Occipital lobe (tissue), 2 donors: ENCODE data around the gene IQCE. TPM values are rescaled to one million over a fixed set of nuclear protein-coding genes. Genes with fewer than 3 reads are reported as not detected.

Experiments
- DNase-seq: peaks from one replicate; lab custom pipeline; 2025; lab: John Stamatoyannopoulos, UW
- total RNA-seq: library from RNA; depleted of rRNA; stranded (reverse); fragments of >200 nt; gene quantifications from one replicate; pipeline ENCODE4 v1.2.3, GENCODE V29; 2014

Gene IQCE
- total RNA-seq, 1 donor from 2014 or later: 22.3 TPM

DNA sequence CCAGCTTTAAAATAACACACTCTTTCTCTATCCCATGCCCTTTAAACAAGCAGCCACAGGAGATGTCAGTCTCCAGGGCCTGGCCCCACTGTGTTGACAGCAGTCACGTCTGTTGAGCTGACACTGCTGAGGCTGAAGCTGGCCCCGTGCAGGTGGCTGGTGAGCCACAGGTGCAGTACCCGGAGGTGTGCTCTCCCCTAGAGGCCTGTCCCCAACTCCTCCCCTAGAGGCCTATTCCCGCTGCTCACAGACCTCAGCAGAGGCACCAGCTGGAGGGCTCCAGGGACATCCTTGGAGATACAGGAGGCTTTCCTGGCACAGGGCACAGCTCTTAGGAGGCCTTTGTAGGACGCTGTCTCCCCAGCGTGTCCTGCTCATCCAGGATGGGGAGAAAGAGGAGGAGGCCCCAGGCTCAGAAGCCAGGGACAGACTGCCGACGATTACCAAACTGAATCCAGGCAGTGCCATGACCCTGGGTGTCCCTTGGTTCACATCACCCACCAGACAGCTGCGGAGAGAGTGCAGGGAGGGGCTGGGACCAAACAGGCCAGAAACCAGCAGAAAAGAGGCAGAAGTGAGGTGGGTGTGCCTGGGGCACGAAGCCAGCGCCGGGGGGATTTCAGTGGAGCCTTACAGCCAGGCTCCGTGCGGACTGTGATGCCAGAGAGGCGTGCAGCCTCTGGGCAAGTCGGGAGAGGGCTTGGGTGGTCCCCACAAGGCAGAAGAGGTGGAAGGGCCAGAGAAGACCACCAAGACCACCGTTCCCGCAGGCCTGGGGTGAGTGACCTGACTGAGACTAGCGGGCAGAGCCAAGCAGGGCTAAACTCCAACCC lies 54.5 kb downstream of the IQCE start:
- no peak for DNase-seq

DNA sequence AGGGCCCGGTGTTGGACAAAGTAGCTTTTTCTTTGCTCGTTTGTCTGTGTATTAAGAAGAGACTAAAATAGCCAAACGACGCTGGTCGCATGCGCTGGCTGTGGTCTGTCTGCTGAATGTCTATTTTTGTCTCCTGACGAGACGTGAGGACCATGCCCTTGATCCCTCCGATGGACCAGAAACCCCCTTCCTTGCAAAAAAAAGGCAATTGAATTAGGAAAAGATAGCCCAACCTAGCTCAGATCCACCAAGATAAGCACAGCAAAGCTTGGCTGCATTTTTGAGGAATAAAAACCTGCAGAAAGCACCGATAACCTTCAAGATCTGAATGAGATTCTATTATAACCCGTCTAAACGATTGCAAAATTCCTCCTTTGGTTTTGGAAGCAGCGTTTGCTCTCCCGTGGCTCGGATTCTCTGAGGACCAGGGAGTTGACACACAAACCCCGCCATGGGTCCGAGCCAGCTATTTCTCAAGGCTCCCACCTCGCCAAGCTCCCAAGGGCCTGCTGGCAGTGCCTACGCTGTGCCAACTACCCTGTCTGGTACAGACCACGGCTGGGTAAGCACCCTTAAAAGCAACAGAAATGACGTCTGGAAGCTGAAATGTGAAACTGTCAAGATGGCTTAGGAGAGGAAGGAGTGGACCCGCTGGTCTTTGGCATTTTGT lies 55.3 kb downstream of the IQCE start:
- DNase-seq: no peak

DNA sequence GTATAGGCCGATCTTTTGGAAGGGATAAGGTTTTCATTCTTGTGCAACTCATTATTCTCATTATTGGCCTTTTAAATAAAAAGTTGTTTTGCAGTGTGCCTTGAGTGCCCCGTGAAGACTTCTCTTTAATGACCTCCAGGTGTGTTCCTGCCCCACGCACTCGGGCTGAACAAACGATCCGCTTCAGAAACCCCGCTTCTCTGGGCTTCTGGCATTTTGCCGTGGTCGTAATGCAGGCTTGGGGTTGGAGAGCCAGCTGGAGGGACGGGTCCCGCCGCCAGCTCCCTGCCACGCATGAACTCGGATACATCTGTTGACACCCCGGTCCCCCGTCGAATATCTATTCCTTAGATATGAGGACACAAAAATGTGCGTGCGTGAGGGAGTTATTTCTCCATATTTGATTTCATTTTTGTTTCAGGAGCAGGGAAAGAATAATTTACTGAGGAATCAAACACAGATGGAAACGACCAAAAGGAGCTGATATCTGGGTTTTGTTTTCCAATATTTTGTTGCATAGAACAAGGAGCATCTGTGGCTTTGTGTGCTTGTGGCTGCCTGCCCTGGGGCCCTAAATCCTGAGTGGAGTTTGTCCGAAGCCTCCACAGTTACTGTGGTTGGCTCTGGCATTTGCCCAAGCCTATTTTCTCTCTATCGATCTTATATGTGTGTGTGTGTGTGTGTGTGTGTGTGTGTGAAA lies 56.0 kb downstream of the IQCE start:
- no peak for DNase-seq

DNA sequence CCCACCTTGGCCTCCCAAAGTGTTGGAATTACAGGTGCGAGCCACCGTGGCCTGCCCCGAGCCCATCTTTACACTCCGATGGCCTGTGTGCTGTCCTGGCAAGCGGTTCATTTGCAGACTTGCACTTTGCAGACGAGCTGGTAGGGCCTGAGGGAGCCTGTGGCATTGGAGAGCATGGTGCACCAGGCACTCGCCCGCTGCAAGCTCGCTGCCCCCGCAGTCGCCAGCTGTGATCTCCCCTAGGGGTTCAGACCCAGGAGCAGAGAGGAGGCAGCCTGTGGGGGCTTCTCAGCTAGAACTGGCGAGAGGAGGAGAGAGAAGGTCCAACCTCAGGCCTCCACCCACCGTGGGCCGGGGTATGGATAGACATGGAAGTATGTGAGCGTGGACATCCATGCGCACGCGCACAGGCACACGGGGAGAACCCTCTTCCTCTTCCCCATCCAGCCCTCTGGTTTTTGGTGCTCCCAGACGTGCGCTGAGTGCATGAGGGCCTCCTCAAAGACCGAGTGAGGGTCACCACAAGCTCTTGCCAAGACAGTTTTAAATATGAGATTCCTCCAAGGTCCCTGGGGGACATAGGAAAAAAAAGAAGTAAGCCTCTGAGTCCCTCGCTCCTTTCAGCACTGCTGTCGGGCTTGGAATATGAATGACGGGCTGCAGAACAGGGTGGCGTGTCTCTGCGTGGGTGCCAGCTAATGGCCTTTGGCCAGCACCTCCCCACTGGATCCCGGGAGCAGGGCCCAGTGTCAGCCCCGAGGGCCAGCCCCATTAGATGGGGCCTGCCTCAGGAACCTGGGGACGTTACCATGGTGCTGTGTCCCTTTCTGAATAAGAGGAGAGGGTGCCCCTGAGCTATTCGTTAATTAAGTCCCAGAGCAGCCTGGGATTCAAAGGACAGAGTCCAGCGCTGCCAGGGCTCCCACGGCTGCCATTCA lies 57.9 kb downstream of the IQCE start:
- no peak for DNase-seq

DNA sequence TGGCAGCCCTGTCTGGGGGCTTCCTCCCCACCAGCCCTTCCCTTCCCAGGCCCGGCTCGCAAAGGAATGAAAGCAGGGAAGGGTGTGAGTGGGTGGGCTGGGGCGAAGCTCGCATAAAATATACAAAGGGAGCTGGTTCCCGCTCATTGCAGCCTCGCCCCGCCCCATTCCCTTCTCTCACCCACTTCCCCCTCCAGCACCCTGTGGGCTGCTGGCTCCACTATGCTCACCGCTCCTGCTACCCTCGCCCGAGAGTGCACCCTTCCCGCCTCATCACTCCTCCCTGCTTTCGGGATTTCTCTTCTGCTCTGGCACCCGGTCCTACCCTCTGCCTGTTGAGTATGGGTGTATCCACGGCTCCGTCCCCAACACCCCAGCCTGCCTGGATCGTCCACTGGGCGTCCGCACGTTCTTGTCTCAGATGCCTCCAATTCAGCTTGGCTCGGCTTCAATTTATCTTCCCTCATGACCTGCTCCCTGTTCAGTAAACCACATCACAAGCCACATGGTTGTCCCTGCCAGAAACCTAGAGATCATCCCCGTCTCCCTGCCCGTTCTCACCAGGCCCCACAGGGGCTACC lies 58.6 kb downstream of the IQCE start:
- DNase-seq: no peak

DNA sequence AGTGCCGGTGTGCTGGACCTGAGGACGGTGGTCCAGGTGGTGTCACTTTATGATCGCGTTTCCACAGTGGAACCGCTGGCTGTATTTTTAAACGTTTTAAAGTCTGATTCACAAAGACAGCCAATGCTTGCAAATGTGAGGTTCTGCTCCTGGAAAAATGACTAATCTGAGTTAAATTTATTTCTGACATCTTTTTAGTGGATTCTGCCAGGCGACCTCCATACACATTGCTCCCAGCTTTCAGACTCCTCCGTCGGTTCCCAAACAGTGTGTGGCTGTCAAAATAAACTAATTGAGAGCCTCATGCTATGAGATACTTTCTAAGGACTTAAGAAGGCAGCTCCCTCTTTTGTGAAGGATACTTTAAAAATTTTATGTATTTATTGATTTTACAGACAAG lies 60.3 kb downstream of the IQCE start:
- DNase-seq: no peak

DNA sequence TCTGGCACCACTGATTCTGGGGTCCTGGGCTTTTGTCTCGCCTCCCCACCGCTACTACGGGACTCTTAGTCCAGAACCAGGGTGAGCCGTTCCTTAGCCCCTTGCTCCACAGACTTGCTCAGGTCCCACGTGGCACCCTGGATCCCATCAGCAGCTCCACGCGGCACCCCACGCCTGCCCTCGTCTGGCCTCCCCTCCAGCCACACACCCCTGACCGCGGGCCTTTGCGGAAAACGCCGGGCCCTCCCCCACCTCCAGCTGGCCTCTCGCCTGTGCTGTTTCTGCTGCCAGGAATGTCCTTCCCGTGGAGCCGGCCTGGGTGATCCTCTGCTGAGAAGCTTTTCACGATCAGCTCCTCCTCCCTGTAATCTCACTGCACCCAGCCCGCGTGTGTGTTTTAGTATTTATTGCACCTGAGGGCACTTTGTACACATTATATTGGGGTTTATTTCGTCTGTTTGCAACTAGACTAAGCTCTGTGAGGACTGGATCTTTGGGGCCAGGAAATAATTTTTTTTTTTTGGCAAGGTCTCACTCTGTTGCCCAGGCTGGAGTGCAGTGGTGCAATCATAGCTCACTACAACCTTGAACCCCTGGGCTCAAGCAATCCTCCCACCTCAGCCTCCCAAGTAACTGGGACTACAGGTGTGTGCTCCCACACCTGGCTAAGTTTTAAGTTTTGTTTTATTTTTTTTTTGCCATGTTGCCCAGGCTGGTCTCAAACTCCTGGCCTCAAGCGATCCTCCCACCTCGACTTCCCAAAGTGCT lies 62.5 kb downstream of the IQCE start:
- DNase-seq: no peak

DNA sequence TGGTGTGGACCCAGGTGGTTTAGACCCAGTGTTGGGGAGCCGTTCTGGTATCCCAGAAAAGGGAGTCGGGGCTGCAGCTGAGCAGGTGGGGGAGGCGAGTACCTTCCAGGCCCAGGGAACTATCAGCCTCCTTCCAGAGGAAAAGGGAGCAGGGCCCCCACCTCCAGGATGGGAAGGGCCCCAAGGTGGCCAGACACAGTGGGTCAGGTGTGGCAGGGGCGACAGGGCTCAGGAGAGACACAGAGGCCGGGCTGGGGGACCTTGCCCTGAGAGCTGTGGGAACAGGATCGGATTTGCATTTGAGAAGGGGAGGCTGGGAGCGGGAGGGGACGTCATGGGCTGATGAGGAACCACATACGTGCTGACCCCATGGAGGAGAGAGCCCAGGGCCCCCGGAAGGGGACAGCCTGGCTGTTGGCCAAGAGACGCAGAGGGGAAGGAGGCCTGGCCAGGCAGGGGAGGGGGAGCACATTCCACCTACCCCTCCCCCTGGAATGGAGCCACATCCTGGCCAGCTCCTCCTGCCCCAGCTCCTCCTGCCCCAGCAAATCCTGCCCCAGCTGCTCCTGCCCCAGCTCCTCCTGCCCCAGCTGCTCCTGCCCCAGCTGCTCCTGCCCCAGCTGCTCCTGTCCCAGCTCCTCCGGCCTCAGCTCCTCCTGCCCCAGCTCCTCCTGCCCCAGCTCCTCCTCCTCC lies 63.3 kb downstream of the IQCE start:
- no peak for DNase-seq

DNA sequence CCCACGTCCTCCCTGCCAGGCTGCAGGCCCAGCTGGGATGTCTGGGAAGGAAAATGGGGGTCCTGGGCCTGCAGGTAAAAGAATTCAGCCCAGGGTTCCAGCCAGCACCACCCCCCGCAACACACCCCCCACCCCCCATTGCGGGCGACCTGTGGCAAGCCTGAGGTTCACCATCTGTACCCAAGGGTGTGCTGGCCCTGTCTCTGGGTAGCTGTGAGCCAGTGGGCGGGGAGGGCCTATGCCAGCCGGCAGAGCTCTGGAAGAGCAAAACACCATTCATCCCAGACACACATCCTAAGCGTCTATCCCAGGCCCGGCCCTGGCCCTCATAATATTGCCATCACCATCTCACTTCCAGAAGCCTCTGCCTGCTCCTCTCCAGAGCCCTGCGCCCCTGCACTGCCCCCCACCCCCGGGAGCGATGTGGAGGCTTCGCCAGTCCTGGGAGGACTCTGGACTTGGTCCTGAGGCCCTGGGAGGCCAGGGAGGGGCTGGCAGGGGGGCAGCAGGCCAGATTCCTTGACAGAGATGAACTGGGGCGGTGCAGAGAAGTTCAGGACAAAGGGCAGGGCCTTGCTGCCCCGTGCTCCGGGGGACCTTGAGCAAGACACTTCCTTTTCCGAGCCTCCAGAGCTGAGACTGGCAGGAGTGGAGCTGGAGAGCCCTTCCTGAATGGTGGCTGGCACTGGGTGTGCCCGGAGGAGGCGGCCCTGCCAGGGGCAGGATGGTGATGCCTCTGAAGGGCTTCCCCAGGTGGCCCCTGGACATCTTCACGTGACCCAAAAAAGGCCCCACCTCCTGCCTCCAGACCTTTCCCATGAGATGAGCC lies 64.3 kb downstream of the IQCE start:
- DNase-seq: no peak

DNA sequence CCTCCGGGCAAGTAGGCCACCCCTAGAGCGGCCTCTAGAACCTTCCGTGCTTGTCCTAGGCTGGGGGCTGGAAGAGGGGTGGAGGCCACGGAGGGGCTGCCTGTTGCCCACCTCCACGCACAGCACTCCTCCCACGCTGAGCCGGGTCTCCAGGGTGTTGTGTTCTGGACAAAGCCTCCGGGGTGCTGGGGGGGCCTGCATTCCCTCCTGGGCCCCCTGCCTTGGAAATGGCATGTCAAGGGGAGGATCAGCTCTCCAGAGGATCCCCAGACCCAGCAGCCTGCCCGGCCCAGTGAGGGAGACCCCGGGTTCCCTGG lies 64.9 kb downstream of the IQCE start:
- DNase-seq: no peak

DNA sequence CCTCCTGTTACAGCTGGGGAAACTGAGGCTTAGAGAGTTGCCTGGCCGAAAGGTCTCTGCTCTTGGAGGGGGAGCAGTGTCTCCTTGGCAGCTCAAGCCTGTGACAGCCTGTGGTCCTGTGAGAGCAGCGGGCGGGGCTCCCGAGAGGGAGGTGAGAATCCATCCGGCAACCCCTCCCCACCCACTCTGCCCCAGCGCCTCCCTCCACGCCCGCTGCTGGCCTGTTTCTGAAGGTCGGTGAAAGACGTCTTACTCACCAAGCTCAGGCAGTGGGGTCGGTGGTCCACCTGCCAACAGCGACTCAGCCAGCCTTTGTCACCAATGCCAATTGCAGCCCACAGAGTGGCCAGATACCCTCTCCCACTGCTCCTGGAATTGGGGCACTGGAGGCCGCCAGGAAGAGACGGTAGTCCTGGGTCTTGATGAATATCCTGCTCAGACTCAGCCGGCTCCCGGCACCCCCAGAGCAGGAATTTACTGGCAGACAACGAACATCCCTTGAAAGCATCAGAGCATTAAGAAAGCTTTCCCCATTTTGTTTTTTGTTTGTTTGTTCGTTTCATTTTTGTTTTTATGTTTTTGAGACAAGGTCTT lies 65.6 kb downstream of the IQCE start:
- no peak for DNase-seq

DNA sequence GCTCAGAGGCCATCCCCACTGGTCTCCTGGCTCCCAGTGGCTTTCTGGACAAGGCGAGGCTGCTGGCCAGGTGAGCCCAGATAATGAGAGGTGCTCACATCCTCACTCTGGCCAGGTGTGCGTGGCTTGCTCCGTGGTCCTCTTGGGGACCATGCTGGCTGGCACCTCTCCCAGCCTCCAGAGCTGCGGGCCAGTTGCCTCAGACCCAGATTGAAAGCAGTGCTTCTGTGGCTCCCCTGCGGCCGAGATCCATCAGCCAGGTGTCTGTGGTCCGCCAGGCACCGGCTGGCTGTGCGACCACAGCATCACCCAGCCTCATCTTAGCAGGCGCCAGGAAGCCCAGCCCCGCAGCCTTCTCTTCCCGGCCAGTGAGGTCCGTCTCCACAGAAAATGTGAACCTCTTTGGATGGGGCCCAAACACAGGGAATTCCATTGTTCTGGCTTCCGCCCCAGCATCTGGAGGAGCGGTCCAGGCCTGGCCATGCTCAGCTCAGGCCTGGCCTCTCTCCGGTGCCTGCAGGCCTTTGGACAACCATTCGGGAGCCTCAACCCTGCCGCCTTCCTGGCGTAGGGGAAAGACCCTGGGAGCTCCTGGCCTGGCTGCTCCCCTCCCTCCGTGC lies 67.8 kb downstream of the IQCE start:
- no peak for DNase-seq

DNA sequence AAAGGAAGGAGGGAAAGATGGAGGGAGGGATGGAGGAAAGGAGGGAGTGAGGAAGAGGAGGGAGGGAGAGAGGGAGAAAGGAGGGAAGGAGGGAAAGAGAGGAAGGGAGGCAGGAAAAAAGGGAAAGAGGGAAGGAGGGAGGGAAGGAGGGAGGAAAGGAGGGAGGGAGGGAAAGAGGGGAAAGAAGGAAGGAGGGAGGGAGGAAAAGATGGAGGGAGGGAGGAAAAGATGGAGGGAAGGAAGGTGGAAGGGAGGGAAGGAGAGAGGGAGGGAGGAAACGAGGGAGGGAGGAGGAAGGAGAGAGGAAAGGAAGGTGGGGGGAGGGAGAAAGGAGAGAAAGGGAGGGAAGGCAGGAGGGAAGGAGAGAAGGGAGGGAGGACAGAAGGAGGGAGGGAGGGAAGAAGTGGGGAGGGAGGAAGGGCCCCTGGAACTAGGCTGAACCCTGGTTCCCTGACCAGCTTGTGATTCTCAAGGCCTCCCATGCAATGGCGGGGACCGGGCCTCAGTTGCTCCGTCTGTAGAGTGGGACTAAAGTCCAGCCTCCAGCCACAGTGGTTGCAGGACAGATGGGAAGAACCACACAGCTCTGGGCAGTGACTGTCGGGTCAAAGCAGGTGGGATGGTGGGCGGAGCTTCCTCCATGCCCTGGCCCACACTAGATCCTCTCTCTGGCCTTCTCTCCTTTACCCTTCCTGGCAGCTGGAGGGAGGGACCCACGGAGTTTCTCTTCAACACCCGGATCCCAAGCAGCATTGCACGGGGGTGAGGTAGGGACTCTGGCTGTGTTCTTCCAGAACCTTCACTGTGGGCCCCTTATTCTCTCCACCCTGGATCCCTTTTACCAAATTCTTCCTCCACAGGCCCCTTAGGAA lies 68.7 kb downstream of the IQCE start:
- no peak for DNase-seq

DNA sequence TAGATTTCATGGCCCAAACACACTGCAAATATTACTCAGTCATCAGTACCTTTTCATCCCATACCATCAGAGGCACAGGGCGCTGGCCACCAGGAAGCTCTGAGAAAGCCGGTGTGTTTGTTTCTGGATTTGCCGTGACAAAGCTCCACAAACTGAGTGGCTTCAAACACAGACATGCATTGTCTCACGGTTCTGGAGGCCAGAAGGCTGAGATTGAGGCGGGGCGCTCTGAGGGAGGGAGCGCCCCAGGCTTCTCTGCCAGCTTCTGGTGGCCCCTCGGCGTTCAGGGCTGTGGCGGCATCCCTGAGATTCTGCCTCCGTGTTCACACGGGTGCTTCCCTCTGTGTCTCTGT lies 69.3 kb downstream of the IQCE start:
- no peak for DNase-seq

DNA sequence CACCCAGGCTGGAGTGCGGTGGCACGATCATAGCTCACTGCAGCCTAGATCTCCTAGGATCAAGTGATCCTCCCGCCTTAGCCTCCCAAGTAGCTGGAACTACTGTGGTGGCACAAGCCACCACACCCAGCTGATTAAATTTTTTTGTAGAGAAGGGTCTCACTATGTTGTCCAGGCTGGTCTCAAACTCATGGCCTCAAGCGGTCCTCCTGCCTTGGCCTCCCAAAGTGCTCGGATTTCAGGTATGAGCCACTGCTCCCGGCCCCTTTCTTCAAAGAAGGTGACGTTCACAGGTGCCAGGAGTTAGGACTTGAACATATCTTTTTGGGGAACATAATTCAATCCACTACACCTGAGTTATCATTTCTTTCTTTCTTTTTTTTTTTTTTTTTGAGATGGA lies 70.1 kb downstream of the IQCE start:
- no peak for DNase-seq

DNA sequence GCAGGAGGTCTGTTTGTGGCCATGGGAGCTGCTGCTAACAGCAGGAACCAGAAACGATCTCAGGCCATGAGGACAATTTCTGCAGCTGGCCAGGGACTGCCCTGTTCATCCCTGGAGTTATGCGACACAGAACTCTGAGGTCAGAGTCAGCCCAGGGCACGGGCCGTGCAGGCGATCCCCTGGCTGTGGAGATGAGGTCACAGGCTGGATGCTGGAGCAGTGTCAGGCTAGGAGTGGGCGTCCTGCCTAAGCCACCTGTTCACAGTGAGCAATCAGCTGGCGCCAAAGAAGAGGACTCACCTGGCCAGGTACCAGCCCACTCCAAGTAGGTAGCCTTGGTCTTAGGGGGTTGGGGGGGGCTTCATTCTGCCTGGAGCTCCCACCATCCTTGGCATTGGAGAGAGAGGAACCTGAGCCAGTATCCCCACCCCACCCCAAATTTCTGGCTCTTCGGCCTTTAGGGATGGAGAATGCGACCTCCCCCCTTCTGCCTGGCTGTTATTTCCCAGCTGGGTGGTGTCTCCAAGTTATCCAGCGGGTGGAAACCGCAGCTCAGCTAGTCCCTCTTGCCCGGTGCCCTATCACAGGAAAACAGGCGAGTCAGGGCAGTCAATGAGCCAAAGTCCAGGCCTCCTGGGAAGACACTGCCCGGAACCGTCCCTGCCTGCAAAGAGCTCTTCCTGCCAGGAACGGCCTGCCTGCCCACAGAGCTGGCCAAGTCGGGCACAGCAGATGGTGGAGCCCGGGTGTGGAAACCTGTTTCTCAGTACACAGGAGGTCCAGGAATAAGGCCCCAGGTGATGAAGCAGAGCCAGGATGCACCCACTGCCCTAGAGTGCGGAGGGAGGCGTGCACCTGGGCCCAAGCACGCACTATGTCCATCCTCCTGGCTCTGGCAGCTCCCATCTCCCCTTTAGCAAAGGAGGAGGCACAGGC lies 71.2 kb downstream of the IQCE start:
- no peak for DNase-seq
